ENCODE data around the gene SLC2A11.
"Not testable (repeated sequence)": the region's sequence is repeated elsewhere in the genome, so short reads cannot be mapped to it uniquely, and the experiment has no call there.

SLC2A11 gene

GRCh38 chr22:23891726-23892125, 34.1 kb downstream of the SLC2A11 start:
- DNase-seq (ENCODE audit: low spot score): no peak

GRCh38 chr22:23892130-23892529, 34.5 kb downstream of the SLC2A11 start:
- no peak for DNase-seq (ENCODE audit: low spot score)

- no peak for DNase-seq (ENCODE audit: low spot score)
Measured at GRCh38 chr22:23892706-23893105, 35.0 kb downstream of the SLC2A11 start.

- no peak for DNase-seq (ENCODE audit: low spot score)
Measured at GRCh38 chr22:23893121-23893944, 35.7 kb downstream of the SLC2A11 start.

GRCh38 chr22:23893945-23894709, 36.5 kb downstream of the SLC2A11 start, which contains the start of gene MIF:
Gene MIF (plus strand): TSS chr22:23894383. CDS start chr22:23894475, 92 bp downstream.
- peak; percentile 97 for DNase-seq (ENCODE audit: low spot score)

- peak; percentile 86 for DNase-seq (ENCODE audit: low spot score)
Measured at GRCh38 chr22:23894710-23895598, 37.3 kb downstream of the SLC2A11 start.

- no peak for DNase-seq (ENCODE audit: low spot score)
Measured at GRCh38 chr22:23895599-23896144, 38.0 kb downstream of the SLC2A11 start.

- no peak for DNase-seq (ENCODE audit: low spot score)
Measured at GRCh38 chr22:23896166-23896522, 38.5 kb downstream of the SLC2A11 start.

GRCh38 chr22:23896523-23897186, 39.0 kb downstream of the SLC2A11 start:
- DNase-seq (ENCODE audit: low spot score): no peak

- no peak for DNase-seq (ENCODE audit: low spot score)
Measured at GRCh38 chr22:23897320-23897719, 39.6 kb downstream of the SLC2A11 start.

GRCh38 chr22:23898006-23898974, 40.6 kb downstream of the SLC2A11 start:
- no peak for DNase-seq (ENCODE audit: low spot score)

GRCh38 chr22:23899042-23899745, 41.5 kb downstream of the SLC2A11 start:
- DNase-seq (ENCODE audit: low spot score): no peak

GRCh38 chr22:23900227-23900626, 42.6 kb downstream of the SLC2A11 start:
- not testable (repeated sequence) for DNase-seq (ENCODE audit: low spot score)

GRCh38 chr22:23901600-23901999, 43.9 kb downstream of the SLC2A11 start:
- no peak for DNase-seq (ENCODE audit: low spot score)

- no peak for DNase-seq (ENCODE audit: low spot score)
Measured at GRCh38 chr22:23903328-23903971, 45.8 kb downstream of the SLC2A11 start.

- DNase-seq (ENCODE audit: low spot score): no peak
Measured at GRCh38 chr22:23904573-23905254, 47.0 kb downstream of the SLC2A11 start.

GRCh38 chr22:23906641-23907040, 49.0 kb downstream of the SLC2A11 start:
- no peak for DNase-seq (ENCODE audit: low spot score)

- DNase-seq (ENCODE audit: low spot score): not testable (repeated sequence)
Measured at GRCh38 chr22:23907423-23907822, 49.7 kb downstream of the SLC2A11 start.
